Loucy (cell line): ENCODE results near the gene AP1B1.
A peak's percentile ranks its signal among the peaks of the same experiment; 100 is the strongest.

ENCODE experiments used
- H2AFZ ChIP-seq: fragments of 200-600 bp; sonication (generic); 2 replicates; pipeline ENCODE4 v1.6.0; 2016; ENCODE audit warnings: antibody characterized with exemption, mild to moderate bottlenecking, low read length, moderate library complexity
- H3F3A ChIP-seq: fragments of 200-600 bp; 2 replicates; pipeline ENCODE4 v1.6.0; 2016; ENCODE audit warnings: antibody characterized with exemption, low read depth, mild to moderate bottlenecking
- H3K27me3 ChIP-seq: fragments of 200-600 bp; sonication (generic); 2 replicates; pipeline ENCODE4 v1.6.1; 2014; ENCODE audit warnings: low read length, mild to moderate bottlenecking; ENCODE audit not compliant: insufficient read depth, poor library complexity, severe bottlenecking
- H3K36me3 ChIP-seq: fragments of 200-600 bp; sonication (generic); 2 replicates; pipeline ENCODE4 v1.6.1; 2016; ENCODE audit warnings: low read length; ENCODE audit not compliant: insufficient read depth
- H3K4me1 ChIP-seq: fragments of 200-600 bp; sonication (generic); 2 replicates; pipeline ENCODE4 v1.5.1; 2014; ENCODE audit warnings: low read length, mild to moderate bottlenecking; ENCODE audit not compliant: insufficient read depth, poor library complexity, severe bottlenecking
- H3K4me2 ChIP-seq: fragments of 200-600 bp; sonication (generic); 2 replicates; pipeline ENCODE4 v1.6.0; 2014; ENCODE audit warnings: antibody characterized with exemption, low read length, low read depth, mild to moderate bottlenecking; ENCODE audit not compliant: poor library complexity, severe bottlenecking
- H3K4me3 ChIP-seq: fragments of 200-600 bp; sonication (generic); 2 replicates; pipeline ENCODE4 v1.5.1; 2014; ENCODE audit warnings: low read length, mild to moderate bottlenecking, mixed read lengths; ENCODE audit not compliant: poor library complexity, severe bottlenecking
- H3K79me2 ChIP-seq: fragments of 200-600 bp; sonication (generic); 2 replicates; pipeline ENCODE4 v1.6.1; 2014; ENCODE audit warnings: low read length; ENCODE audit not compliant: insufficient read depth
- H3K9ac ChIP-seq: fragments of 200-600 bp; sonication (generic); 2 replicates; pipeline ENCODE4 v1.6.0; 2014; ENCODE audit warnings: mild to moderate bottlenecking, low read depth, low read length, moderate library complexity; ENCODE audit not compliant: poor library complexity, severe bottlenecking
- H3K9me2 ChIP-seq: fragments of 200-600 bp; sonication (generic); replicated peaks from 2 replicates; pipeline ENCODE4 v1.6.1; 2016; ENCODE audit warnings: low read depth, low read length, mixed read lengths
- H3K9me3 ChIP-seq: fragments of 200-600 bp; sonication (generic); 2 replicates; pipeline ENCODE4 v1.6.1; 2014; ENCODE audit warnings: mild to moderate bottlenecking, antibody characterized with exemption, low read length, low read depth; ENCODE audit not compliant: insufficient read depth
- H4K20me1 ChIP-seq: fragments of 200-600 bp; sonication (generic); 2 replicates; pipeline ENCODE4 v1.6.0; 2014; ENCODE audit warnings: antibody characterized with exemption, low read length, mild to moderate bottlenecking; ENCODE audit not compliant: insufficient read depth, poor library complexity, severe bottlenecking
- EZH2phosphoT487 ChIP-seq: fragments of 200-600 bp; IDR thresholded peaks from 2 replicates; pipeline ENCODE4 v1.6.1; 2018; ENCODE audit warnings: antibody characterized with exemption, mild to moderate bottlenecking, moderate library complexity, borderline replicate concordance
- TF ChIP-seq, protein P1 (sequence below): fragments of 200-600 bp; sonication (generic); conservative IDR thresholded peaks from 2 replicates; pipeline ENCODE4 v1.5.1; 2014; ENCODE audit warnings: mild to moderate bottlenecking, antibody characterized with exemption, low read length

Gene AP1B1

GRCh38 chr22:29315286-29316140 lies 72.9 kb downstream of the AP1B1 start, which contains the start of gene RASL10A:
RASL10A (minus strand) TSS chr22:29315697; CDS start chr22:29315246, 451 bp downstream.
- no peaks in the 10 kb centered on the region for H3K4me1 ChIP-seq
- no peaks in the 10 kb centered on the region for H3K9me2 ChIP-seq
- no peaks in the 10 kb centered on the region for H4K20me1 ChIP-seq
- H3K36me3 ChIP-seq: no peaks in the 10 kb centered on the region
- TF ChIP-seq, protein P1, sequence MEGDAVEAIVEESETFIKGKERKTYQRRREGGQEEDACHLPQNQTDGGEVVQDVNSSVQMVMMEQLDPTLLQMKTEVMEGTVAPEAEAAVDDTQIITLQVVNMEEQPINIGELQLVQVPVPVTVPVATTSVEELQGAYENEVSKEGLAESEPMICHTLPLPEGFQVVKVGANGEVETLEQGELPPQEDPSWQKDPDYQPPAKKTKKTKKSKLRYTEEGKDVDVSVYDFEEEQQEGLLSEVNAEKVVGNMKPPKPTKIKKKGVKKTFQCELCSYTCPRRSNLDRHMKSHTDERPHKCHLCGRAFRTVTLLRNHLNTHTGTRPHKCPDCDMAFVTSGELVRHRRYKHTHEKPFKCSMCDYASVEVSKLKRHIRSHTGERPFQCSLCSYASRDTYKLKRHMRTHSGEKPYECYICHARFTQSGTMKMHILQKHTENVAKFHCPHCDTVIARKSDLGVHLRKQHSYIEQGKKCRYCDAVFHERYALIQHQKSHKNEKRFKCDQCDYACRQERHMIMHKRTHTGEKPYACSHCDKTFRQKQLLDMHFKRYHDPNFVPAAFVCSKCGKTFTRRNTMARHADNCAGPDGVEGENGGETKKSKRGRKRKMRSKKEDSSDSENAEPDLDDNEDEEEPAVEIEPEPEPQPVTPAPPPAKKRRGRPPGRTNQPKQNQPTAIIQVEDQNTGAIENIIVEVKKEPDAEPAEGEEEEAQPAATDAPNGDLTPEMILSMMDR: no peak
- no peak for TF ChIP-seq EZH2phosphoT487
- no peaks in the 10 kb centered on the region for H3F3A ChIP-seq
- no peaks in the 10 kb centered on the region for H3K27me3 ChIP-seq
- no peak within 1 kb of the TSS for H3K4me3 ChIP-seq
- no peaks in the 10 kb centered on the region for H3K9me3 ChIP-seq
- H3K4me2 ChIP-seq: no peak within 1 kb of the TSS
- no peak within 1 kb of the TSS for H3K9ac ChIP-seq
- no peaks in the 10 kb centered on the region for H3K79me2 ChIP-seq
- no peak within 1 kb of the TSS; the same call in 1 of the 2 replicates for H2AFZ ChIP-seq

DNA sequence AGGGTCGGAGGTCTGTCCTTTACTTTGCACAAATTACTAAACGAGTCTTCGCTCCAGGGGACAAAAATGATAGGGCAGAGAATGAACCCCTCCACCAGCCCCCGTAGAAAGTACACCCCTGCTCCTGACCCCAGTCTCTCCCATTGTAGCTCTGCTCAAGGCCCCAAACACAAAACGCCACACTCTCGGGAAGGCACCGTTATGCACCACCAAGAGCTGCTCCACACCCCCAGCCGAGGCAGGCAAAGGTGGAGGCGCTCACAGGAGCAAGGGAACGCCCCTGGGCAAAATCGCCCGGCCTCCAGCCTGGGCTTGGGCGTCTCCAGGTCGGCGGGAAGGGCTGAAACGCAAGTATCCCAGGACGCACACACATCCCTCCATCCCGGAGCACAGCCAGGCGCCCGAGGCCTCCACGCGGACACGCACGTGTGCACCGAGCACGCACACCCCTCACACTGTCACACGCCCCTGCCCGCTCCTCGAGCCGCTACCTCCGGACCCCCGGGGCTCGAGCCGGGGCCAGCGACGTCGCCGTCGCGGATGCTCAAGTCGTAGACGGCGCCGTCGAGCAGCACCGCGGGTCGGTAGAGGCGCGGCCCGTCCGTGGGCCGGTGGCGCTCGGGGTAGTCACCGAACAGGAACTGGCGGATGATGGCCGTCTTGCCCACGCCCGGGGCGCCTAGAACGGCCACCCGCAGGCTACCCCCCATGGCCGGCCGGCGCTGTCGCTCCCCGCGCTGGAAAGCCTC lies 73.7 kb downstream of the AP1B1 start:
- peak overlapping the region; percentile 19; the same call in 1 of the 2 replicates for H2AFZ ChIP-seq
- peaks cover under 1% of the 10 kb centered on the region for H3K4me1 ChIP-seq
- no peaks in the 10 kb centered on the region for H3K79me2 ChIP-seq
- TF ChIP-seq, protein P1: no peak
- no peak for TF ChIP-seq EZH2phosphoT487
- no peak overlapping the region for H3K4me3 ChIP-seq
- H3K9ac ChIP-seq: no peak overlapping the region
- no peak overlapping the region for H3K4me2 ChIP-seq
- no peaks in the 10 kb centered on the region for H4K20me1 ChIP-seq
- H3F3A ChIP-seq: no peaks in the 10 kb centered on the region
- H3K36me3 ChIP-seq: no peaks in the 10 kb centered on the region
- H3K9me3 ChIP-seq: no peaks in the 10 kb centered on the region
- H3K27me3 ChIP-seq: no peaks in the 10 kb centered on the region
- no peaks in the 10 kb centered on the region for H3K9me2 ChIP-seq

DNA sequence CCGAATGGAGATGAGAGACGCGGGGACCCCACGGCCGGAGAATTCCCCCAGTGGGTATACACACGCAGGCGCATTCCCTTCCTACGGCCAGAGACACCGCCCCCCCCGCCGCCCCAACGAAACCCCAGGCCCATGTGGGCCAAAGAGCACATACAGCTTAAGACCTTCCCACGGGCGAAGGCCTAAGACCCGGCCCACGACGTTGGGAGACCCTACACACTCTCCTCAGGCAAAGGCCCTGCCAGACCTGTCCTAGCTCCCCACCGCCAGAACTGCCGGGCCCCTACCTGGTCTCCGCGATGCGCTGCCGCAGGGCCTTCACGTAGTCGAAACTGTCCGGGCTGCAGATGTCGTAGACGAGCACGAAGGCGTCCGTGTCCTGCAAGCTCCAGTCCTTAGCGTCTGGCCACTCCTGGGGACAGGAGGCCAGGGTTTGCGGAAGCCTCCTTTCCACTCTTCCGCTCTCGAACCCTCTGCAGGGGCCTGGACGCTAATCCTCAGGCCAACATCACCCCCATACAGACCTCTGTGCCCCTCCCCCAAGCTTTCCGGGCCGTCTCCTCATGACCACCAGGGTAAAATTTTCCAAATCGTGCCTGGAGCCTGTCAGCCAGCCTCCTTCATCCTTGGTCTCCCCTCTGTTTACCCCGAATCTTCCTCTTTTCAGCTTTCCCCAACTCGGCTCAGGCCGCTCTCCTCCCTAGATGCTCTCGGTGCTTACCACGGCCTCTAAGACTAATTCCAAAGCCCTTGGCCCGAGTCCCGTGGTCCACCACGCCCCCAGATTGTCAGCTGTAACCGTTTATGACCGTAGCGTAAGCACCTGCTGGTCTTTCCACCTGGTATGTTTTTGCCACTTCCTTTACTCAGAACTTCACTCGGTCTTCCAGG lies 74.5 kb downstream of the AP1B1 start:
- Histone ChIP-seq H4K20me1 (no peaks in the 10 kb centered on the region), H3F3A (no peaks in the 10 kb centered on the region), H3K9ac (no peak overlapping the region), H3K9me2 (no peaks in the 10 kb centered on the region), H3K79me2 (no peaks in the 10 kb centered on the region), H3K4me3 (no peak overlapping the region), H3K27me3 (no peaks in the 10 kb centered on the region), H2AFZ (peak overlapping the region; percentile 19; the same call in 1 of the 2 replicates), H3K4me1 (peaks cover 9% of the 10 kb centered on the region), H3K36me3 (no peaks in the 10 kb centered on the region), H3K9me3 (no peaks in the 10 kb centered on the region), H3K4me2 (no peak overlapping the region)
- no peak for TF ChIP-seq EZH2phosphoT487
- TF ChIP-seq, protein P1: no peak
